ENCODE results near the gene CCDC88A. TPM values are rescaled to one million over a fixed set of nuclear protein-coding genes. Genes with fewer than 3 reads are reported as not detected.
"Not testable (repeated sequence)": the region's sequence is repeated elsewhere in the genome, so short reads cannot be mapped to it uniquely, and the experiment has no call there.

Gene CCDC88A
- polyA plus RNA-seq, 1 donor: 65.9 TPM

- no peak for DNase-seq (ENCODE audit: low read depth)
Measured at GRCh38 chr2:55301277-55301676, 118.4 kb downstream of the CCDC88A start.

- DNase-seq (ENCODE audit: low read depth): no peak
Measured at GRCh38 chr2:55296393-55296792, 123.3 kb downstream of the CCDC88A start.

GRCh38 chr2:55283083-55283482 is 136.6 kb downstream of the CCDC88A start:
- no peak for DNase-seq (ENCODE audit: low read depth)

- DNase-seq (ENCODE audit: low read depth): peak; percentile 60
Measured at GRCh38 chr2:55282110-55282917, 137.3 kb downstream of the CCDC88A start.

- not testable (repeated sequence) for DNase-seq (ENCODE audit: low read depth)
Measured at GRCh38 chr2:55280851-55281546, 138.7 kb downstream of the CCDC88A start.

GRCh38 chr2:55279859-55280424 is 139.7 kb downstream of the CCDC88A start:
- not testable (repeated sequence) for DNase-seq (ENCODE audit: low read depth)

- DNase-seq (ENCODE audit: low read depth): not testable (repeated sequence)
Measured at GRCh38 chr2:55279214-55279835, 140.3 kb downstream of the CCDC88A start.

GRCh38 chr2:55277310-55277709 is 142.3 kb downstream of the CCDC88A start:
- DNase-seq (ENCODE audit: low read depth): no peak

GRCh38 chr2:55274346-55274745 is 145.3 kb downstream of the CCDC88A start:
- not testable (repeated sequence) for DNase-seq (ENCODE audit: low read depth)

GRCh38 chr2:55269645-55269990 is 150.0 kb downstream of the CCDC88A start:
- no peak for DNase-seq (ENCODE audit: low read depth)

- peak; percentile 77 for DNase-seq (ENCODE audit: low read depth)
Measured at GRCh38 chr2:55268907-55269644, 150.6 kb downstream of the CCDC88A start, which contains the start of gene MTIF2. TSS of gene MTIF2 (minus strand) at chr2:55269231. CDS start at chr2:55263858, 5,373 bp downstream.

GRCh38 chr2:55268288-55268906 is 151.3 kb downstream of the CCDC88A start:
- no peak for DNase-seq (ENCODE audit: low read depth)

- not testable (repeated sequence) for DNase-seq (ENCODE audit: low read depth)
Measured at GRCh38 chr2:55259586-55259985, 160.1 kb downstream of the CCDC88A start.

GRCh38 chr2:55252832-55253231 is 166.8 kb downstream of the CCDC88A start:
- no peak for DNase-seq (ENCODE audit: low read depth)

- DNase-seq (ENCODE audit: low read depth): no peak
Measured at GRCh38 chr2:55247025-55247424, 172.6 kb downstream of the CCDC88A start.

GRCh38 chr2:55245411-55245810 is 174.2 kb downstream of the CCDC88A start:
- no peak for DNase-seq (ENCODE audit: low read depth)

GRCh38 chr2:55242617-55243016 is 177.0 kb downstream of the CCDC88A start:
- DNase-seq (ENCODE audit: low read depth): no peak

- DNase-seq (ENCODE audit: low read depth): not testable (repeated sequence)
Measured at GRCh38 chr2:55241582-55241981, 178.1 kb downstream of the CCDC88A start.

- DNase-seq (ENCODE audit: low read depth): no peak
Measured at GRCh38 chr2:55239656-55240222, 179.9 kb downstream of the CCDC88A start.

Data from forelimb muscle (tissue), 1 donor.